Measurements from ENCODE around the gene FAM107B. TPM values are rescaled to one million over a fixed set of nuclear protein-coding genes. Genes with fewer than 3 reads are reported as not detected.
"Not testable (repeated sequence)": the region's sequence is repeated elsewhere in the genome, so short reads cannot be mapped to it uniquely, and the experiment has no call there.

FAM107B gene
- total RNA-seq, 4 donors from 2014 or later: 19.5 to 35.2 (median 25.6) TPM

- H3K9me3 ChIP-seq: no peaks in the 10 kb centered on the region
- no peaks in the 10 kb centered on the region for H3K27me3 ChIP-seq
- no peak overlapping the region for H3K27ac ChIP-seq
- 86% methylated on average over 3 of the region's 3 CpGs for WGBS
- TF ChIP-seq CTCF (IDR thresholded peaks at IDR 0.05) (no peak), POLR2A (IDR thresholded peaks at IDR 0.05) (no peak), POLR2AphosphoS5 (IDR thresholded peaks at IDR 0.05) (no peak), EP300 (IDR thresholded peaks at IDR 0.05) (no peak)
- no peak for DNase-seq (ENCODE audit: low spot score in 2 of 2)
- no peaks in the 10 kb centered on the region for H3K4me1 ChIP-seq
- no peak overlapping the region for H3K4me3 ChIP-seq
- H3K36me3 ChIP-seq: no peaks in the 10 kb centered on the region
These were observed 135.1 kb downstream of the FAM107B start for GRCh38 chr10:14639637-14640036.

GRCh38 chr10:14635043-14635710 lies 139.5 kb downstream of the FAM107B start:
- Histone ChIP-seq H3K36me3 (no peaks in the 10 kb centered on the region), H3K27ac (no peak overlapping the region), H3K4me3 (no peak overlapping the region), H3K9me3 (no peaks in the 10 kb centered on the region), H3K27me3 (no peaks in the 10 kb centered on the region), H3K4me1 (no peaks in the 10 kb centered on the region)
- 74% methylated on average over 7 of the region's 7 CpGs for WGBS
- no peak for DNase-seq (ENCODE audit: low spot score in 2 of 2)
- TF ChIP-seq POLR2A (IDR thresholded peaks at IDR 0.05) (no peak), POLR2AphosphoS5 (IDR thresholded peaks at IDR 0.05) (no peak), CTCF (IDR thresholded peaks at IDR 0.05) (no peak), EP300 (IDR thresholded peaks at IDR 0.05) (no peak)

- WGBS: 47% methylated on average over 5 of the region's 5 CpGs
- not testable (repeated sequence) for H3K9me3 ChIP-seq; H3K27ac ChIP-seq; H3K27me3 ChIP-seq; H3K4me3 ChIP-seq; DNase-seq (ENCODE audit: low spot score in 2 of 2); H3K36me3 ChIP-seq; H3K4me1 ChIP-seq
These were observed 140.1 kb downstream of the FAM107B start for GRCh38 chr10:14634572-14634971.

GRCh38 chr10:14625765-14626525 lies 148.8 kb downstream of the FAM107B start:
- DNase-seq (ENCODE audit: low spot score in 2 of 2): no peak
- Histone ChIP-seq H3K27me3 (no peaks in the 10 kb centered on the region), H3K36me3 (no peaks in the 10 kb centered on the region), H3K4me1 (no peaks in the 10 kb centered on the region), H3K9me3 (no peaks in the 10 kb centered on the region), H3K4me3 (no peak overlapping the region), H3K27ac (no peak overlapping the region)
- WGBS: 59% methylated on average over 10 of the region's 10 CpGs
- TF ChIP-seq POLR2AphosphoS5 (IDR thresholded peaks at IDR 0.05) (no peak), POLR2A (IDR thresholded peaks at IDR 0.05) (no peak), CTCF (IDR thresholded peaks at IDR 0.05) (no peak), EP300 (IDR thresholded peaks at IDR 0.05) (no peak)

- Histone ChIP-seq H3K9me3 (no peaks in the 10 kb centered on the region), H3K4me1 (no peaks in the 10 kb centered on the region), H3K36me3 (no peaks in the 10 kb centered on the region), H3K4me3 (no peak overlapping the region), H3K27ac (no peak overlapping the region), H3K27me3 (no peaks in the 10 kb centered on the region)
- WGBS: 70% methylated on average over 7 of the region's 7 CpGs
- DNase-seq (ENCODE audit: low spot score in 2 of 2): no peak
- TF ChIP-seq POLR2A (IDR thresholded peaks at IDR 0.05): no peak
- no peak for TF ChIP-seq EP300 (IDR thresholded peaks at IDR 0.05)
- TF ChIP-seq POLR2AphosphoS5 (IDR thresholded peaks at IDR 0.05): no peak
- no peak for TF ChIP-seq CTCF (IDR thresholded peaks at IDR 0.05)
These were observed 149.5 kb downstream of the FAM107B start for GRCh38 chr10:14625192-14625631.

Data from suprapubic skin (tissue), 4 donors.